CD14-positive monocyte (primary cell): ENCODE results near the gene FAM83G. TPM values are rescaled to one million over a fixed set of nuclear protein-coding genes. Genes with fewer than 3 reads are reported as not detected.
A peak's percentile ranks its signal among the peaks of the same experiment; 100 is the strongest.

Source experiments
- DNase-seq, 3 donors: peaks; one replicate each; pipeline ENCODE4 v3.0.0-alpha.2; 2011 to 2022
- H2AFZ ChIP-seq: 2 replicates; pipeline ENCODE4 v1.6.0; 2012; ENCODE audit warnings: mild to moderate bottlenecking, low read depth, low read length, inconsistent platforms; ENCODE audit not compliant: insufficient read depth, poor library complexity, severe bottlenecking
- H3K27ac ChIP-seq, 2 donors: 1 replicate in 1 of 2; 2 replicates in 1 of 2; pipeline ENCODE4 v1.5.1; 2012 to 2013; ENCODE audit warnings: low read length in 2 of 2, control low read depth in 1 of 2, inconsistent platforms in 1 of 2, low read depth in 1 of 2, mild to moderate bottlenecking in 1 of 2
- H3K27me3 ChIP-seq, 2 donors: one replicate each; pipeline versions ENCODE4 v1.6.0 to v1.6.1; 2011 to 2013; ENCODE audit warnings: low read length in 2 of 2; ENCODE audit not compliant: control insufficient read depth in 2 of 2, insufficient read depth in 2 of 2
- H3K36me3 ChIP-seq, 2 donors: replicated peaks in 1 of 2; 1 replicate in 1 of 2; 2 replicates in 1 of 2; pipeline versions ENCODE4 v1.5.1 to v1.6.1; 2012 to 2013; ENCODE audit warnings: low read length in 2 of 2, control low read depth in 1 of 2, inconsistent platforms in 1 of 2, mild to moderate bottlenecking in 1 of 2; ENCODE audit not compliant: insufficient read depth in 2 of 2, control insufficient read depth in 1 of 2
- H3K4me1 ChIP-seq, 2 donors: 1 replicate in 1 of 2; 2 replicates in 1 of 2; pipeline versions ENCODE4 v1.5.1 to v1.6.1; 2012 to 2013; ENCODE audit warnings: low read length in 2 of 2, control low read depth in 1 of 2, inconsistent platforms in 1 of 2, mild to moderate bottlenecking in 1 of 2, moderate library complexity in 1 of 2; ENCODE audit not compliant: insufficient read depth in 2 of 2, control insufficient read depth in 1 of 2
- H3K4me2 ChIP-seq: replicated peaks from 2 replicates; pipeline ENCODE3; 2012; ENCODE audit warnings: low read length, moderate library complexity, mild to moderate bottlenecking; ENCODE audit not compliant: poor library complexity, severe bottlenecking; ENCODE audit errors: extremely low read depth
- H3K4me3 ChIP-seq, 3 experiments: fragments of 200-600 bp in 1 of 3; sonication (generic) in 1 of 3; replicated peaks in 1 of 3; 1 replicate in 2 of 3; 2 replicates in 1 of 3; pipeline ENCODE4 v1.5.1; 2011 to 2013; ENCODE audit warnings: low read length in 3 of 3, mild to moderate bottlenecking in 3 of 3, control low read depth in 2 of 3, low read depth in 2 of 3, inconsistent platforms in 1 of 3, moderate library complexity in 1 of 3
- H3K79me2 ChIP-seq: 2 replicates; pipeline ENCODE4 v1.6.0; 2012; ENCODE audit warnings: mild to moderate bottlenecking, control low read depth, inconsistent platforms, low read length, moderate library complexity; ENCODE audit not compliant: insufficient read depth
- H3K9ac ChIP-seq: 2 replicates; pipeline ENCODE4 v1.6.0; 2017; ENCODE audit warnings: low read length, mild to moderate bottlenecking; ENCODE audit not compliant: insufficient read depth, poor library complexity, severe bottlenecking
- H3K9me3 ChIP-seq, 2 donors: replicated peaks in 1 of 2; 1 replicate in 1 of 2; 2 replicates in 1 of 2; pipeline versions ENCODE4 v1.5.1 to v1.6.1; 2012 to 2013; ENCODE audit warnings: low read length in 2 of 2, control low read depth in 1 of 2; ENCODE audit not compliant: control insufficient read depth in 1 of 2, insufficient read depth in 1 of 2
- H4K20me1 ChIP-seq: 2 replicates; pipeline ENCODE4 v1.6.0; 2012; ENCODE audit warnings: mild to moderate bottlenecking, low read length, control low read depth, moderate library complexity; ENCODE audit not compliant: insufficient read depth
- H3K27ac Mint-ChIP-seq, 7 donors: one replicate each; pipeline ENCODE4 v1.8.0; 2020; ENCODE audit warnings: mild to moderate bottlenecking in 7 of 7, mixed read lengths in 7 of 7, moderate library complexity in 6 of 7, inconsistent platforms in 2 of 7
- H3K27me3 Mint-ChIP-seq, 3 donors: one replicate each; pipeline ENCODE4 v1.8.0; 2021 to 2022; ENCODE audit warnings: low read depth in 3 of 3, mild to moderate bottlenecking in 3 of 3, mixed read lengths in 3 of 3, moderate library complexity in 3 of 3, inconsistent platforms in 1 of 3
- H3K36me3 Mint-ChIP-seq, 2 donors: one replicate each; pipeline ENCODE4 v1.8.0; 2020; ENCODE audit warnings: mixed read lengths in 2 of 2, inconsistent platforms in 1 of 2, mild to moderate bottlenecking in 1 of 2
- H3K4me1 Mint-ChIP-seq: one replicate; pipeline ENCODE4 v1.8.0; 2020; ENCODE audit warnings: mild to moderate bottlenecking, mixed read lengths
- H3K4me3 Mint-ChIP-seq, 2 donors: one replicate each; pipeline ENCODE4 v1.8.0; 2020; ENCODE audit warnings: mild to moderate bottlenecking in 2 of 2, mixed read lengths in 2 of 2, moderate library complexity in 1 of 2
- H3K9me3 Mint-ChIP-seq, 7 donors: one replicate each; pipeline ENCODE4 v1.8.0; 2020 to 2022; ENCODE audit warnings: mixed read lengths in 7 of 7, mild to moderate bottlenecking in 6 of 7, moderate library complexity in 6 of 7, inconsistent platforms in 2 of 7
- WGBS: methylation state at CpG from one replicate; pipeline ENCODE4 v1.1.5; 2013; ENCODE audit warnings: missing lambda C conversion rate; ENCODE audit not compliant: insufficient coverage; 5-methylcytosine and 5-hydroxymethylcytosine counted together
- intact Hi-C, 2 donors: fragments of 100-400 bp; cut with micrococcal nuclease; formaldehyde crosslinking; loops; one replicate each; pipeline versions ENCODE4 v1.15.0 to v1.15.1; 2023
- polyA plus RNA-seq, 3 donors: library from polyadenylated mRNA; depleted of rRNA in 1 of 3; unstranded in 2 of 3; stranded (reverse) in 1 of 3; fragments of 300-500 nt in 2 of 3; fragments of >200 nt in 1 of 3; fragmentation: Illumina TruSeq in 2 of 3; gene quantifications; 1 replicate in 2 of 3; 2 replicates in 1 of 3; pipeline ENCODE4 v1.2.3, GENCODE V29; 2012 to 2021
- TF ChIP-seq, protein P1 (sequence below): fragments of 200-600 bp; IDR thresholded peaks from one replicate; pipeline ENCODE4 v1.8.0; 2022; ENCODE audit warnings: antibody characterized with exemption, mild to moderate bottlenecking

Gene FAM83G
- polyA plus RNA-seq, 3 donors, result 0.04 to 0.17 (median 0.08) TPM

DNA sequence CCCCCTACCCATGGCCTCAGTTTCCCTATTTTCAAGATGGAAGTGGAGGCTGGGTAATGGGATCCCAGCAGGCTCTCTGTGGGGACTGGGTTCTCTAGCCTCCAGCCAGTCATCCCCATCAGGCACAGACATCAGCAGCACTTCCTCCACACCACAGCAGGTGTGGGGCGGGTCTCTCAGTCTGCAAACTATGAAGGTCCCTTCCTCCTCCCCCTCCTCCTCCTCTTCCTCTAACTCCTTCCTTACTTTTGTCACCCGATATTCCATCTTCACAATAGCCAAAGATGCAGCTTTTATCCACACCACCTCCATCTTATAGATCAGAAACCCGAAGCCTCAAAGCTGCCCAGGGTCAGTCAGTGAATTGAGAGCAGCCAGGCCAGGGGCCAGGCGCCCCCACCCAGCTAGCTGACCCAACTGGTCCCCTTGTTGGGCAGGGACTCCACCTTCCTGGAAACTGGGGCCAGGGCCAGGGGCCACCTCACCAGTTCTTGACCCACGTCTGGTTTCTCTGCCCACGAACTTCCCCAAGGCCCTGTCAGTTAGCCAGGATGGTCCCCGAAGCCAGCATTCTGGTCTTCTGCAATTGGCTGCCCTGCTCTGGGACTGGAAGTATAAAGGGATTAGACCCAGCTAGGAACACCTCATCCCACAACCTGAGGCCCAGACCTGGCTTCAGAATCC is 2.5 kb downstream of the FAM83G start:
- peak overlapping the region in 1 of 2 donors; percentile 11 for H3K4me3 Mint-ChIP-seq
- H3K36me3 Mint-ChIP-seq, result peaks cover 0 to 3% of the 10 kb centered on the region in 2 donors
- Histone ChIP-seq H3K27ac (no peak overlapping the region), H3K4me3 (no peak overlapping the region), H3K4me1 (peaks cover 5 to 24% of the 10 kb centered on the region in 2 donors), H3K79me2 (no peaks in the 10 kb centered on the region), H3K9ac (no peak overlapping the region), H3K27me3 (peaks cover 0 to 31% of the 10 kb centered on the region in 2 donors), H2AFZ (no peak overlapping the region), H3K9me3 (no peaks in the 10 kb centered on the region), H3K36me3 (no peaks in the 10 kb centered on the region), H4K20me1 (no peaks in the 10 kb centered on the region), H3K4me2 (no peak overlapping the region)
- DNase-seq, result no peak
- peaks cover 24 to 53% (median 37%) of the 10 kb centered on the region in 3 donors for H3K27me3 Mint-ChIP-seq
- peaks cover 0 to 8% (median 2%) of the 10 kb centered on the region in 7 donors for H3K9me3 Mint-ChIP-seq
- H3K27ac Mint-ChIP-seq, result peak overlapping the region in 1 of 7 donors; percentile 51
- H3K4me1 Mint-ChIP-seq, result peaks cover 12% of the 10 kb centered on the region
- intact Hi-C loops, result loop anchor here in 1 of 2 donors (10.0 kb wide), 1 partner anchor 47 kb away; the partner anchor contains the start of gene SLC5A10
- 54% methylated on average over 4 of the region's 7 CpGs for WGBS
- TF ChIP-seq, protein P1, sequence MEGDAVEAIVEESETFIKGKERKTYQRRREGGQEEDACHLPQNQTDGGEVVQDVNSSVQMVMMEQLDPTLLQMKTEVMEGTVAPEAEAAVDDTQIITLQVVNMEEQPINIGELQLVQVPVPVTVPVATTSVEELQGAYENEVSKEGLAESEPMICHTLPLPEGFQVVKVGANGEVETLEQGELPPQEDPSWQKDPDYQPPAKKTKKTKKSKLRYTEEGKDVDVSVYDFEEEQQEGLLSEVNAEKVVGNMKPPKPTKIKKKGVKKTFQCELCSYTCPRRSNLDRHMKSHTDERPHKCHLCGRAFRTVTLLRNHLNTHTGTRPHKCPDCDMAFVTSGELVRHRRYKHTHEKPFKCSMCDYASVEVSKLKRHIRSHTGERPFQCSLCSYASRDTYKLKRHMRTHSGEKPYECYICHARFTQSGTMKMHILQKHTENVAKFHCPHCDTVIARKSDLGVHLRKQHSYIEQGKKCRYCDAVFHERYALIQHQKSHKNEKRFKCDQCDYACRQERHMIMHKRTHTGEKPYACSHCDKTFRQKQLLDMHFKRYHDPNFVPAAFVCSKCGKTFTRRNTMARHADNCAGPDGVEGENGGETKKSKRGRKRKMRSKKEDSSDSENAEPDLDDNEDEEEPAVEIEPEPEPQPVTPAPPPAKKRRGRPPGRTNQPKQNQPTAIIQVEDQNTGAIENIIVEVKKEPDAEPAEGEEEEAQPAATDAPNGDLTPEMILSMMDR, result no peak

DNA sequence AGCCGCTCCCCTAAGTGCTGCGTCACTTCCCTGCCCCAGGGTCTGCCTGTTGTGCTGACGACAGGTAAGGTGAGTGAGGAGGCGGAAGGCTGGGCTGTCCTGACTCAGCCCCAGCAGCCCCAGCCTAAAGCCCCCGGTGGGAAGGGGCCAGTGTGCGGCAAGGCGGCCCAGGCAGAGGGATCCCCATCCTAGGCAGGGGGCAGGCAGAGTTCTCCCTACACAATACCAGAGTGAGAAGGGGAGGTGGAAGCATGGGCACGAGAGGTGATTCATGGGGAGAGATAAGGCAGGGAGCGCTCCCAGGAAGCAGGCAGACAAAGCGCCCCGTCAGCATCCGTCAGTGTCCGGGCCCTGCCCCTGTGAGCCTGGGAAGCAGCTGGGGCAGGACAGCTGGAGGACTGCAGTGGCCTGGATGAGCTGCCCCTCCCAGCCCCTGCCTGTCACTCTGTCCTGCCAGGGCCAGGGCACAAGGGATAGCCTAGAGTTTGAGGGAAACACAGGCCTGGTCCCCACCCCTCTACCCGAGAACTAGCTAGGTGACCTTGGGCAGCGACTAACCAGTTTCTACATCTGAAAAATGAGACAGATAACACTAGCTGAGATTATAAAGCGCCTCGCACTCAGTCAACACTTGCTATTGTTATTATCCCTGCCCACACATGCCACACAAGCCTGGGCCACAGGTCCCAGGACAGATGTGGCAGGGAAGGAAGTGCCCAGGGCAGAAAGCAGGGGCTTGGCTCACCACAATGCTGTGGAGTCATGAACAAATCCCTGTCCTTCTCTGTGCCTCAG is 3.8 kb downstream of the FAM83G start:
- Histone ChIP-seq H2AFZ (no peak overlapping the region), H4K20me1 (no peaks in the 10 kb centered on the region), H3K9me3 (no peaks in the 10 kb centered on the region), H3K79me2 (no peaks in the 10 kb centered on the region), H3K27me3 (peaks cover 0 to 31% of the 10 kb centered on the region in 2 donors), H3K36me3 (no peaks in the 10 kb centered on the region), H3K4me3 (no peak overlapping the region), H3K9ac (no peak overlapping the region), H3K4me1 (peaks cover 5 to 24% of the 10 kb centered on the region in 2 donors), H3K27ac (no peak overlapping the region), H3K4me2 (no peak overlapping the region)
- peaks cover 12% of the 10 kb centered on the region for H3K4me1 Mint-ChIP-seq
- no peak overlapping the region for H3K27ac Mint-ChIP-seq
- no peak for DNase-seq
- TF ChIP-seq, protein P1, result no peak
- 93% methylated on average over 14 of the region's 17 CpGs for WGBS
- H3K4me3 Mint-ChIP-seq, result no peak overlapping the region
- intact Hi-C loops, result loop anchor here in 1 of 2 donors (10.0 kb wide), 1 partner anchor 46 kb away; the partner anchor contains the start of gene SLC5A10
- peaks cover 0 to 3% of the 10 kb centered on the region in 2 donors for H3K36me3 Mint-ChIP-seq
- H3K9me3 Mint-ChIP-seq, result peaks cover 0 to 8% (median 3%) of the 10 kb centered on the region in 7 donors
- H3K27me3 Mint-ChIP-seq, result peaks cover 22 to 50% (median 39%) of the 10 kb centered on the region in 3 donors
